ENCODE measurements around the gene C1QC. TPM values are rescaled to one million over a fixed set of nuclear protein-coding genes. Genes with fewer than 3 reads are reported as not detected.

C1QC gene
- total RNA-seq, 1 donor from 2014 or later = 30.3 TPM

GRCh38 chr1:22616571-22616970 is 26.9 kb upstream of the C1QC start:
- Histone ChIP-seq H3K4me3 (ENCODE audit: low read length in 3 of 3) (no peak overlapping the region), H3K27ac (ENCODE audit: low read depth, low read length) (no peak overlapping the region), H3K27me3 (ENCODE audit: control insufficient read depth in 3 of 3, insufficient read depth in 3 of 3, low read length in 3 of 3) (peaks cover 73 to 80% (median 76%) of the 10 kb centered on the region in 3 donors), H3K9ac (ENCODE audit: low read depth in 1 of 3, low read length in 3 of 3) (no peak overlapping the region), H3K4me1 (ENCODE audit: control insufficient read depth in 3 of 3, insufficient read depth in 3 of 3, low read length in 3 of 3) (no peaks in the 10 kb centered on the region), H3K36me3 (ENCODE audit: control insufficient read depth in 3 of 3, insufficient read depth in 3 of 3, low read length in 3 of 3) (no peaks in the 10 kb centered on the region), H3K9me3 (ENCODE audit: control insufficient read depth in 3 of 3, low read length in 3 of 3) (no peaks in the 10 kb centered on the region)

GRCh38 chr1:22618056-22618455 is 25.4 kb upstream of the C1QC start:
- Histone ChIP-seq H3K4me1 (ENCODE audit: control insufficient read depth in 3 of 3, insufficient read depth in 3 of 3, low read length in 3 of 3) (no peaks in the 10 kb centered on the region), H3K27me3 (ENCODE audit: control insufficient read depth in 3 of 3, insufficient read depth in 3 of 3, low read length in 3 of 3) (peaks cover 77 to 82% (median 78%) of the 10 kb centered on the region in 3 donors), H3K36me3 (ENCODE audit: control insufficient read depth in 3 of 3, insufficient read depth in 3 of 3, low read length in 3 of 3) (no peaks in the 10 kb centered on the region), H3K4me3 (ENCODE audit: low read length in 3 of 3) (no peak overlapping the region), H3K9me3 (ENCODE audit: control insufficient read depth in 3 of 3, low read length in 3 of 3) (no peaks in the 10 kb centered on the region), H3K27ac (ENCODE audit: low read depth, low read length) (no peak overlapping the region), H3K9ac (ENCODE audit: low read depth in 1 of 3, low read length in 3 of 3) (no peak overlapping the region)

- H3K27ac ChIP-seq (ENCODE audit: low read depth, low read length) = no peak overlapping the region
- no peaks in the 10 kb centered on the region for H3K36me3 ChIP-seq (ENCODE audit: control insufficient read depth in 3 of 3, insufficient read depth in 3 of 3, low read length in 3 of 3)
- H3K4me1 ChIP-seq (ENCODE audit: control insufficient read depth in 3 of 3, insufficient read depth in 3 of 3, low read length in 3 of 3) = no peaks in the 10 kb centered on the region
- no peak overlapping the region for H3K4me3 ChIP-seq (ENCODE audit: low read length in 3 of 3)
- H3K9ac ChIP-seq (ENCODE audit: low read depth in 1 of 3, low read length in 3 of 3) = no peak overlapping the region
- no peaks in the 10 kb centered on the region for H3K9me3 ChIP-seq (ENCODE audit: control insufficient read depth in 3 of 3, low read length in 3 of 3)
- H3K27me3 ChIP-seq (ENCODE audit: control insufficient read depth in 3 of 3, insufficient read depth in 3 of 3, low read length in 3 of 3) = peaks cover 75 to 77% (median 75%) of the 10 kb centered on the region in 3 donors
Observed at GRCh38 chr1:22619252-22619651, 24.2 kb upstream of the C1QC start.

DNA sequence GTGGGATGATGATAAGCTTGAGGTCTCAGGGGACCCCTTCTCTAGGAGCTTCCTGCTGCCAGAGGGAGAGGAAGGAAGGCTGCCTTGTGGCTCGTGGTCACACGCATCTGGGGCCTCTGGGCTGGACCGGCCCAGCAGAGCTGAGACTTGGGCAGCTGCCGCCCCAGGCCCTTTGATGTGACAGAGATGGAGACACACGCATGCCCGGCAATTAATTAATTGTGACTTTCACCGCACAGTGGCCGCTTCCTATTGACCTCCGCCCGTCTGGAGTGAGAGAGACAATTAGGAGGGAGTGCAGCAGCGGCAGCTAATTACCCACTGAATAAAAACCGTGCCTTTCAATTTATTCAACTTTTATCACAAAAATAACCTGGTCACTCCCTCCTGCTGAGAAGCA is 23.6 kb upstream of the C1QC start:
- no peak overlapping the region for H3K9ac ChIP-seq (ENCODE audit: low read depth in 1 of 3, low read length in 3 of 3)
- no peaks in the 10 kb centered on the region for H3K9me3 ChIP-seq (ENCODE audit: control insufficient read depth in 3 of 3, low read length in 3 of 3)
- no peaks in the 10 kb centered on the region for H3K36me3 ChIP-seq (ENCODE audit: control insufficient read depth in 3 of 3, insufficient read depth in 3 of 3, low read length in 3 of 3)
- peaks cover 71 to 77% (median 74%) of the 10 kb centered on the region in 3 donors for H3K27me3 ChIP-seq (ENCODE audit: control insufficient read depth in 3 of 3, insufficient read depth in 3 of 3, low read length in 3 of 3)
- H3K4me1 ChIP-seq (ENCODE audit: control insufficient read depth in 3 of 3, insufficient read depth in 3 of 3, low read length in 3 of 3) = no peaks in the 10 kb centered on the region
- no peak overlapping the region for H3K27ac ChIP-seq (ENCODE audit: low read depth, low read length)
- no peak overlapping the region for H3K4me3 ChIP-seq (ENCODE audit: low read length in 3 of 3)

DNA sequence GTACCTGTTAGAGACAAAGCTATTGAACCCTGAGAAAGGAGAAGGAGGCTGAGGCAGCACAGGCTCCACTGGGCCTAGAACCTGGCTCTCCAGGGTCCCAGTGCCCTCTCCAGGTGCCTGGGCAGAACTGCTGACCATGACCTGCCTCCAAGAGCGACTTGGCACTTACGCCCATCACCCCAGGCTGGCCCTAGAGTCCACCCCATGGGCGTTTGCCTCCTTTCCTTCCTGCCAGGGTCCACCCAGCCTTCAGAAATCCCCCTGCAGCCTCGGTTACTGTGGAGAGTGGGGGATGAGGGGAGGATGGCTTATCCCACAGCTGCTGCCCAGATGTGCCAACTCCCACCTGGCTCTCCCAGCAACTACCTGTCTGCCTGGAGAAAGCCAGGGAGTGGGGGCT is 21.7 kb upstream of the C1QC start:
- Histone ChIP-seq H3K27ac (ENCODE audit: low read depth, low read length) (no peak overlapping the region), H3K4me1 (ENCODE audit: control insufficient read depth in 3 of 3, insufficient read depth in 3 of 3, low read length in 3 of 3) (no peaks in the 10 kb centered on the region), H3K27me3 (ENCODE audit: control insufficient read depth in 3 of 3, insufficient read depth in 3 of 3, low read length in 3 of 3) (peaks cover 74 to 79% (median 78%) of the 10 kb centered on the region in 3 donors), H3K9ac (ENCODE audit: low read depth in 1 of 3, low read length in 3 of 3) (no peak overlapping the region), H3K36me3 (ENCODE audit: control insufficient read depth in 3 of 3, insufficient read depth in 3 of 3, low read length in 3 of 3) (no peaks in the 10 kb centered on the region), H3K9me3 (ENCODE audit: control insufficient read depth in 3 of 3, low read length in 3 of 3) (no peaks in the 10 kb centered on the region), H3K4me3 (ENCODE audit: low read length in 3 of 3) (no peak overlapping the region)

GRCh38 chr1:22625262-22625925 is 18.0 kb upstream of the C1QC start:
- H3K9ac ChIP-seq (ENCODE audit: low read depth in 1 of 3, low read length in 3 of 3) = no peak overlapping the region
- H3K27ac ChIP-seq (ENCODE audit: low read depth, low read length) = no peak overlapping the region
- H3K9me3 ChIP-seq (ENCODE audit: control insufficient read depth in 3 of 3, low read length in 3 of 3) = no peaks in the 10 kb centered on the region
- no peaks in the 10 kb centered on the region for H3K4me1 ChIP-seq (ENCODE audit: control insufficient read depth in 3 of 3, insufficient read depth in 3 of 3, low read length in 3 of 3)
- H3K36me3 ChIP-seq (ENCODE audit: control insufficient read depth in 3 of 3, insufficient read depth in 3 of 3, low read length in 3 of 3) = no peaks in the 10 kb centered on the region
- H3K27me3 ChIP-seq (ENCODE audit: control insufficient read depth in 3 of 3, insufficient read depth in 3 of 3, low read length in 3 of 3) = peaks cover 64 to 77% (median 67%) of the 10 kb centered on the region in 3 donors
- H3K4me3 ChIP-seq (ENCODE audit: low read length in 3 of 3) = no peak overlapping the region

DNA sequence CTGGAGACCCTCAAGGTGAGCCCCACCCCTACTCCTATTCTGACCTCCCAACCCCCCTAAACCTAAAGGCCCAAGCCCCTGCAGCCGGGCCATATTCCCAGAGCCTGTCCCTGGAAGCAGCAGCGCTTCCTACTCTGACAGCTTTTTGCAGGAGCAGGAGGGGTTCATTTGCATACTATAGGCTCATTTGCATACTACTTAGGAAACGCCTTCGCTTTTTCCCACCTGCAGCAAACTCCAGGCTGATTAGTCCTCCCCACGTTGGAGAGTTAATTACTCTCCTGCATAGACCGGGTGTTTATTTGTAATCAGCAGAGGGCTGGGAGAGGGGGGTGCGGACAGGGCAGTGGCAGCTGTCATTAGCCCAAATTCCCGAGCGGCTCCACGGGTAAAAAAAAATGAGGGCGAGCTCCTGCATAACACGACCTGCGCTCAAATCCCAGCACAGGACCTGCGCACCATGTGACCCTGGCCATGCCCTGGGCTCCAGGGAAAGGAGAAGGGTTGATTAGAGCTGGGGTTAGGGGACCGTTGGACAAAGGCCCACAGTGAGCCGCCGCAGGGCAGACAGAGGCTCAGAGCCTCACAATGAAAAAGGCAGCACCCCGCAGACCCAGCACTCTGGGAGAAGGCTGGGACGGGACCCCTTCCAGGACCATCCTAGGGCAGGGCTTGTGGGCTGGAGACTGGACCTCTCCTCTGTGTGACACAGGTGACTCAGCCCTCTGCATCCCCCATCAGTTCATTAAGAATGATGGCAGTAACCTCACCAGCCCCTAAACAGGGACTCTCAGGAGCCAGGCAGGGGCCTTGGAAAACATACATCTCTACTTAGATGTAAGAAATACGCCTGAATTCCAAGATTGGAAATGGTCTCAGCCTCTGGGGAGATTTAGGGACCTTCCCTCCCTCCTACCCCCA is 16.9 kb upstream of the C1QC start:
- Histone ChIP-seq H3K36me3 (ENCODE audit: control insufficient read depth in 3 of 3, insufficient read depth in 3 of 3, low read length in 3 of 3) (no peaks in the 10 kb centered on the region), H3K4me1 (ENCODE audit: control insufficient read depth in 3 of 3, insufficient read depth in 3 of 3, low read length in 3 of 3) (no peaks in the 10 kb centered on the region), H3K9me3 (ENCODE audit: control insufficient read depth in 3 of 3, low read length in 3 of 3) (no peaks in the 10 kb centered on the region), H3K4me3 (ENCODE audit: low read length in 3 of 3) (no peak overlapping the region), H3K27me3 (ENCODE audit: control insufficient read depth in 3 of 3, insufficient read depth in 3 of 3, low read length in 3 of 3) (peaks cover 59 to 74% (median 62%) of the 10 kb centered on the region in 3 donors), H3K9ac (ENCODE audit: low read depth in 1 of 3, low read length in 3 of 3) (no peak overlapping the region), H3K27ac (ENCODE audit: low read depth, low read length) (no peak overlapping the region)

DNA sequence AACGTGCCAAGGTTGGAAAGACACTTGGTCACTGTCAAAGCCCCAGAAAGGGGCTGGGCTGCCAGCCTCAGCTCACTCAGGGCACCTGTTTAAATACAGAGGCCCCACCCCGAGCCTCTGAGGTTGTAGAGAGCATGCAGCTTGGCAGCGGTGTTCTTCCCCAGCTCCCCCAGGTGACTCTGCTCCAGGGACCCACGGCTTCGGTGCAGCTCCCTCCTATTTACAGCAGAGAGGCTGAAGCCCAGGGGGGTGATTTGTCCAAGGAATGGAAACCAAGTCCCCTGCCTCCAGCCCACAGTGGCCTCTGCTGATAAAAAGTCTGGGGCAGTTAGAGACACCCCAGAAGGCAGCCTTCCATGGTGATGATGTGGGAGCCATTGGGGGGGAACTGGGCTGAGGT is 16.1 kb upstream of the C1QC start:
- peaks cover 52 to 68% (median 54%) of the 10 kb centered on the region in 3 donors for H3K27me3 ChIP-seq (ENCODE audit: control insufficient read depth in 3 of 3, insufficient read depth in 3 of 3, low read length in 3 of 3)

GRCh38 chr1:22628698-22629444 is 14.6 kb upstream of the C1QC start:
- Histone ChIP-seq H3K27ac (ENCODE audit: low read depth, low read length) (no peak overlapping the region), H3K4me3 (ENCODE audit: low read length in 3 of 3) (no peak overlapping the region), H3K36me3 (ENCODE audit: control insufficient read depth in 3 of 3, insufficient read depth in 3 of 3, low read length in 3 of 3) (no peaks in the 10 kb centered on the region), H3K9me3 (ENCODE audit: control insufficient read depth in 3 of 3, low read length in 3 of 3) (no peaks in the 10 kb centered on the region), H3K27me3 (ENCODE audit: control insufficient read depth in 3 of 3, insufficient read depth in 3 of 3, low read length in 3 of 3) (peaks cover 49 to 62% (median 50%) of the 10 kb centered on the region in 3 donors), H3K4me1 (ENCODE audit: control insufficient read depth in 3 of 3, insufficient read depth in 3 of 3, low read length in 3 of 3) (no peaks in the 10 kb centered on the region), H3K9ac (ENCODE audit: low read depth in 1 of 3, low read length in 3 of 3) (no peak overlapping the region)

More for the DNA sequence above, 16.1 kb upstream of the C1QC start:
- H3K27ac ChIP-seq (ENCODE audit: low read depth, low read length) = no peak overlapping the region
- no peaks in the 10 kb centered on the region for H3K4me1 ChIP-seq (ENCODE audit: control insufficient read depth in 3 of 3, insufficient read depth in 3 of 3, low read length in 3 of 3)
- H3K4me3 ChIP-seq (ENCODE audit: low read length in 3 of 3) = no peak overlapping the region
- H3K9me3 ChIP-seq (ENCODE audit: control insufficient read depth in 3 of 3, low read length in 3 of 3) = no peaks in the 10 kb centered on the region
- H3K9ac ChIP-seq (ENCODE audit: low read depth in 1 of 3, low read length in 3 of 3) = no peak overlapping the region
- no peaks in the 10 kb centered on the region for H3K36me3 ChIP-seq (ENCODE audit: control insufficient read depth in 3 of 3, insufficient read depth in 3 of 3, low read length in 3 of 3)

Measured in skeletal muscle tissue (tissue), 4 donors.